ENCODE measurements around the gene AP4B1. TPM values are rescaled to one million over a fixed set of nuclear protein-coding genes. Genes with fewer than 3 reads are reported as not detected.
A peak's percentile ranks its signal among the peaks of the same experiment; 100 is the strongest.

Gene AP4B1
- total and polyA plus RNA-seq, 2 of the 13 experiments (the other 11 are each of a cell fraction or from before 2014, with no cell fraction given), result 8.5 to 12.0 TPM

- TF ChIP-seq ZNF318 (CRISPR knock-in tag; IDR thresholded peaks at IDR 0.05) (peak; percentile 78), KLF13 (CRISPR knock-in tag; IDR thresholded peaks at IDR 0.05) (0 out of 2 replicates have a peak, but pooled peaks have one; percentile 52), HBP1 (CRISPR knock-in tag; IDR thresholded peaks at IDR 0.05; ENCODE audit: low read depth) (peak; percentile 48; the same call in 1 of the 2 replicates), ZNF792 (CRISPR knock-in tag; IDR thresholded peaks at IDR 0.05) (0 out of 2 replicates have a peak, but pooled peaks have one; percentile 33), HDAC1 (CRISPR knock-in tag; IDR thresholded peaks at IDR 0.05) (peak; percentile 95), GMEB1 (CRISPR knock-in tag; IDR thresholded peaks at IDR 0.05; ENCODE audit: borderline replicate concordance) (peak; percentile 90), ZEB1 (IDR thresholded peaks at IDR 0.05; ENCODE audit: insufficient replicate concordance, low read depth) (no peak), TARDBP (CRISPR knock-in tag; IDR thresholded peaks at IDR 0.05) (peak; percentile 86; the same call in 1 of the 2 replicates), SOX13 (IDR thresholded peaks at IDR 0.05) (no peak), SOX13 (CRISPR knock-in tag; conservative IDR thresholded peaks at IDR 0.05 in 1 of 2, IDR thresholded peaks at IDR 0.05 in 1 of 2) (peak in 1 of 2 experiments; percentile 44; a peak in 2 of 4 replicates), REPIN1 (CRISPR knock-in tag; IDR thresholded peaks at IDR 0.05; ENCODE audit: borderline replicate concordance, low read depth) (peak; percentile 69; the same call in 1 of the 2 replicates), KAT8 (CRISPR knock-in tag; IDR thresholded peaks at IDR 0.05) (peak; percentile 93), ZBTB8A (CRISPR knock-in tag; IDR thresholded peaks at IDR 0.05; ENCODE audit: borderline replicate concordance, low read depth) (no peak)
Observed at GRCh38 chr1:113928941-113929749, 24.5 kb upstream of the AP4B1 start, which contains the start of gene HIPK1 (continued).

Measured in HepG2 (cell line).